NOMO-1 treated with dmso at 0.1 percent for 144 hours (cell line): ENCODE data around the gene GHRL.
"Not testable (repeated sequence)": the region's sequence is repeated elsewhere in the genome, so short reads cannot be mapped to it uniquely, and the experiment has no call there.

ENCODE experiments used
- DNase-seq: peaks from one replicate; lab custom pipeline; 2025; ENCODE audit not compliant: unreplicated experiment; lab: John Stamatoyannopoulos, UW

Gene GHRL

DNA sequence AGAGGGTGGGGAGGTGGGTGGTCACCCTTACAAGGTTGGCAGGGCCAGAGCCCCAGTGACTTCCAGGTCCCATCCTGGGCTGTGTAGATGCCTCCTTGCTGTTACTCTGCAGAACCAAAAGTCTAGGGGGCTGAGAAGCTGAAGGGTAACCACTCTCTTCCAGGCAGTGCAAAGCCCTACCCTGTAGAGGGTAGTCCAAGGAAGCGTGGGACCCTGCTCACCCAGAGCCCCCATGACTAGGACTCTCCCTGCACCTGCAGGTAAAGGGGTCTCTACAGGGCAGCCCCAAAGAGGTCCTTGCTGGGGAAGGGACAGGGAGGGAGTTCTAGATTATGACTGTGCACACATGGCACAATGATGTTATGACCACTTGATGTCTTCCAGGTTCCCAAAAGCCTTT lies 14.2 kb downstream of the GHRL start:
- DNase-seq: no peak

GRCh38 chr3:10277115-10277625 lies 15.6 kb downstream of the GHRL start:
- no peak for DNase-seq

- DNase-seq: no peak
These were observed 18.1 kb downstream of the GHRL start for GRCh38 chr3:10274601-10275000.

- no peak for DNase-seq
These were observed 18.9 kb downstream of the GHRL start for GRCh38 chr3:10273702-10274305.

DNA sequence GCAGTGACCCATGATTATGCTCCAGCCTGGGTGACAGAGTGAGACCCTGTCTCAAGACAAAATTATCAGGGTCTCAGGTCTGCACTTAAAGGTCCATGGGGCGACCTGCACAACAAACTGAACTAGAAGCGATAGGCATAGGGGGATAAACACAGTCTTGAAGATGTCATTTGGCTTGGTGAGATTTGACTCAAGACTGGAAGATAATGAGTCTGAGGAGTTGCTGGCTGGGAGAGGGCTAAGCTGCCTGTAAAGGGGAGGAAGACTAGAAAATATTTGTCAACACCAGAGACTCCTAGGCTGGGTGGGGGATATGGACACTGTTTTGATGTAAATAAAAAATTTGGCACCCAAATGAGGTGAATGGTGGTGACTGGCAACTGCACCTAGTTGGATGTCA lies 19.8 kb downstream of the GHRL start:
- no peak for DNase-seq

DNA sequence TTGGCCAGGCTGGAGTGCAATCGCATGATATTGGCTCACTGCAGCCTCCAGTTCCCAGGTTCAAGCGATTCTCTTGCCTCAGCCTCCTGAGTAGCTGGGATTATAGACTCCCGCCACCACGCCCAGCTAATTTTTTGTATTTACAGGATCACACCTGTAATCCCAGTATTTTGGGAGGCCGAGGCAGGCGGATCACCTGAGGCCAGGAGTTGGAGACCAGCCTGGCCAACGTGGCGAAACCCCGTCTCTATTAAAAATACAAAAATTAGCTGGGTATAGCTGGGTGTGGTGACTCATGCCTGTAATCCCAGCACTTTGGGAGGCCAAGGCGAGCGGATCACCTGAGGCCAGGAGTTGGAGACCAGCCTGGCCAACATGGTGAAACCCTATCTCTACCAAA lies 20.3 kb downstream of the GHRL start:
- not testable (repeated sequence) for DNase-seq

- DNase-seq: no peak
These were observed 23.3 kb downstream of the GHRL start for GRCh38 chr3:10269443-10269842.

DNA sequence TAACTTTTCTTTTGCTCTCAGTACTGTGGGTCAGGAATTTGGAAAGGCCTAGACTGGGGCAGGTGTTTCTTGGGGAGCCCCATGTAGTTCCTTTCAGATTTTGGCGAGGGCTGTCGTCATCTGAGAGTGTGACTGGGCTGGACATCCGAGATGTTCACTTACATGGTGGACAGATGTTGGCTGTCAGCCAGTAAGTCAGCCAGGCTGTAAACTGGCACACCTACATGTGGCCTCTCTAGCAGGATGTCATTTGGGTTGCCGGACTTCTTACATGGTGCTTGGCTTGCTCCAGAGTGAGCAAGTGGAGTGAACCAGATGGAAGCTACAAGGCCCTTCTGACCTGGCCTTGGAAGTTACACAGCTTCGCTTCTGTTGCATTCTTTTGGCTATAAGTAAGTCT lies 23.8 kb downstream of the GHRL start:
- no peak for DNase-seq

DNA sequence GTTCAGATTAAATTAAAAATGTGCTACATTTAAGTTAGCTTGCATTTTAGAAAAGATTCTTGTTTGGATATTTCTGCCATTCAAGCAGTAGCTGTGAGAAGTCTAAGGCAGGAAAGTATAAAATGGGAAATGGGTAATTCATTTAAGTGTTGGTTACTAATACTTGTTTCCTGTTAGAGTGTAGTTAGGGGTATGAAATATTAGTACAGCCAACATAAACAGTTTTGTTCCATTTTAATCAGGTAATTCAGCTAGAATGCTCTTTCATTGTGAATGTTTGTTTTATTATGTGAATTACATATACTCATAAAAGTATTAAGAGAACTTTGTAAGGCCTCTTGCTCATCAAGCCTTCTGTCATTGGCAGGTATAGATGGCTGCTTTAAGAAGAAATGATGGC lies 24.6 kb downstream of the GHRL start:
- DNase-seq: no peak

- DNase-seq: not testable (repeated sequence)
These were observed 25.8 kb downstream of the GHRL start for GRCh38 chr3:10266936-10267335.

- DNase-seq: no peak
These were observed 26.9 kb downstream of the GHRL start for GRCh38 chr3:10265833-10266232.

DNA sequence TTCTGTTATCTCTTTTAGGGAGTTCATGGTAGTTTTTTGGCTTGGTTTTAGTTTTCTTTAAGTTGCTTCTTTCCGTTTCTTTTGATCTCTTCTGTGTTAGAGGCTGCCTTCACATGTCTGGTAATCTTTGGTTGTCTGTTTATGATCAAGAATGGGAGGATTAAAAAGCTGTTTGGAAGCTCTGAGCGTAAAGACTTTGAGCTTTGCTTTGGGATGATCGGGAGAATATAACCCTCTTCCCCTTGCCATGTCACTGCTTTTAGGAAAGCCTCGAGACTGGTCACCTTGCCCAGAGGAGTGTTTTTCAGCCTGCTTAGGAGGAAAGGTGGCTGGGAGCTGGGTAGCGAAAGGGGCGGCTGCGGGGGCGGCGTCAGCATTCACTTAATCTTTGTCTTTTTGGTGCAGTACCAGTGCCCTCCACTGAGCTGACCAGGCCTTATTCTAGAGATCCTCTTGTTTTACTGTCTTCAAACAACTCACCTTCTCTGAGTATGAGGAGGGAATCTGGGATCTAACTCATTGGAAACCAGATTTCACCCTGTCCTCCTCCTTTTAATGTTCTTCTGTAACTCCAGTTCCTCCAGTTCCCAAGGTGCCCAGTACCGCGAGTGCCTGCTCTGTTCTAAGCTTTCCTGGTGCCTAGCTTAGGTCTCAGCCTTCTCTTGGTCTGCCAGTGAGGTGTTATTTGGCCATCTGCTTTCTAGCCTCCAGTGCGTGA lies 28.9 kb downstream of the GHRL start:
- no peak for DNase-seq

DNA sequence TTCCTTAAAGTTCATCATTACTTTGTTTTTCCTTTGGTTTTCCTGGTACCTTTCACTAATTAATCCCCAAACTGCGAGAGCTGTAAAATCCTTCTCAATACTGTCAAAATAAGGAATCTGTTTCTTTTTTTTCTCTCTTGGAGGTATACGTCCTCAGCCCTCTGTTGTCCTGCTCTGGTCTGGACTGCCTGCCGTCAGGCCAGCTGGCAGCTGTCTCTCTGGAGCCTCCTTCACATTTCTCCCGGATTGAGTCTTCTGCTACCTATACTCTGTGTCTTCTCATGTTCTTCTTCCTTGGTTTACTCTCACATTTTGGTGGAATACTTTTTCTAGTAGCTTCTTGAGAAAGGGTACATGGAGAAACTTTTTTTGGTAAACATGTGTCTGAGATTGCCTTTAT lies 30.7 kb downstream of the GHRL start:
- no peak for DNase-seq

DNA sequence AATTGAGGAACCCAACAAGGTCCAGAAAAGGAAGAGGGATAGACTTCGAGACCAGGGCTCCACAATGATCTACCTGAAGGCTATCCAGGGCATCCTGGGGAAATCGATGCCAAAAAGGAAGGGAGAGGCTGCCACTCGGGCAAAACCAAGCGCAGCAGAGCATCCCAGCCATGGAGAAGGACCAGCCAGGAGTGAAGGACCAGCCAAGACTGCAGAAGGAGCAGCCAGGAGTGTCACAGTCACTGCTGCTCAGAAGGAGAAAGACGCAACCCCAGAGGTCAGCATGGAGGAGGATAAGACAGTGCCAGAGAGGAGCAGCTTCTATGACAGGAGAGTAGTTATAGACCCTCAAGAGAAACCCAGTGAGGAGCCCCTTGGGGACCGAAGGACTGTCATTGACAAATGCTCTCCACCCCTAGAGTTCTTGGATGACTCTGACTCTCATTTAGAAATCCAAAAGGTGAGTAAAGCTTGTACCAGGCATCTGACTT lies 32.5 kb downstream of the GHRL start:
- no peak for DNase-seq

DNA sequence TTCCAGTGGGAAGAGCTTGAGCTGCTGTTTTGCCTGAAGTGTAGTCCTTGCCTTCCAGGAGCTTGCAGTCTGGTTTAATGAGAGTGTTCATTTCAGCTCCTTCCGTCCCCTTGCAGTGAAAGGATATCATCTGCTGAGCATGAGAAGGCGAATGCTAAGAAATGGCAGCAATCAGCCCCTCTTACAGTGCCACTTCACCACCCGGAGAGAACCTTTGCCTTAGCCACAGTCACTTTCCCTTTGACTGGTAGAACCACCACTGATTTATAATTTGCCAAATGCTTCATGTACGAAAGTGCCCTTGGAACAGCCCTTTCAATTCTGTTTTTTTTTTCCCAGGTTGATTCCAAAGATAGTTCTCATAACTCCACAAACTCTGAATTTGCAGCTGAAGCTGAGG lies 32.9 kb downstream of the GHRL start:
- no peak for DNase-seq

GRCh38 chr3:10259036-10259435 lies 33.7 kb downstream of the GHRL start:
- no peak for DNase-seq

DNA sequence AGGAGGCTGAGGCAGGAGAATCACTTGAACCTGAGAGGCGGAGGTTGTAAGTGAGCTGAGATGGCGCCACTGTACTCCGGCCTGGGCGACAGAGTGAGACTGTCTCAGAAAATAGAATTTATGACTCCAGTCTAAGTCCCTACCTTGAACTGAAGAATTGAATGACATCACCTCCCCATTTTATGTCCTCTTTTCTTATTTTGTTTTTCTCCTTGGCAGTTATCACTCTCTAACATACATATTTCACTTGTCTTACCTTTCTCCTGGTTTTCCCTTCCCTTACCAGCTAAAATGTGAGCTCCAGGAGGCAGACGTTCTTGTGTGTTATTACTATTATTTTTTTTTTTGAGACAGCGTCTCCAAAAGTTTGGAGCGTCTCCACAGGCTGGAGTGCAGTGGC lies 36.9 kb downstream of the GHRL start:
- no peak for DNase-seq

GRCh38 chr3:10253731-10254130 lies 39.0 kb downstream of the GHRL start:
- DNase-seq: no peak

DNA sequence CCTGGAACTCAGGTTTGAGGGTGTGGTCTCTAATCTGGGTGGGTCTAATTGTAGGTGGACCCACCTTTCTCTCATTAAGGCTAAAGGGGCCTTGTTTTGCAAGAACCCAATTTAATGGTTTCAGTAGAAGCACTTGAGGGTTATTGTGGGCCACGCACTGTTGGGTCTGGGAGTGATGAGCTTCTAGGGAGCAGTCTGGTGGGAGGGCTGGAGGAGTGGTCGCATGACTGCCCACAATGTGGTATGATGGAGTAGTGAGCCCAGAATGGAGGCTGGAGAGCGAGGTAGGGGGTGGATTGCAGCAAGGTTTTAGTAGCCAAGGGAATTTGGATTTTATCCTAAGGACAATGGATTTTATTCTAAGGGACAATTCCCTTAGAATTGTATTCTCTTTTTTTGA lies 41.7 kb downstream of the GHRL start:
- DNase-seq: no peak

- DNase-seq: no peak
These were observed 42.9 kb downstream of the GHRL start for GRCh38 chr3:10249833-10250232.

GRCh38 chr3:10248984-10249748 lies 43.6 kb downstream of the GHRL start:
- DNase-seq: no peak
